GM18909 (cell line): ENCODE results near the gene FOXD1.
"Not testable (repeated sequence)": the region's sequence is repeated elsewhere in the genome, so short reads cannot be mapped to it uniquely, and the experiment has no call there.

Experiments
- ATAC-seq: cut with Tn5 transposase; IDR thresholded peaks from one replicate; pipeline ENCODE4 v1.9.1; 2021; ENCODE audit warnings: mild to moderate bottlenecking; ENCODE audit not compliant: unreplicated experiment, poor library complexity

Gene FOXD1

GRCh38 chr5:73464016-73464745 is 15.6 kb upstream of the FOXD1 start:
- no peak for ATAC-seq

DNA sequence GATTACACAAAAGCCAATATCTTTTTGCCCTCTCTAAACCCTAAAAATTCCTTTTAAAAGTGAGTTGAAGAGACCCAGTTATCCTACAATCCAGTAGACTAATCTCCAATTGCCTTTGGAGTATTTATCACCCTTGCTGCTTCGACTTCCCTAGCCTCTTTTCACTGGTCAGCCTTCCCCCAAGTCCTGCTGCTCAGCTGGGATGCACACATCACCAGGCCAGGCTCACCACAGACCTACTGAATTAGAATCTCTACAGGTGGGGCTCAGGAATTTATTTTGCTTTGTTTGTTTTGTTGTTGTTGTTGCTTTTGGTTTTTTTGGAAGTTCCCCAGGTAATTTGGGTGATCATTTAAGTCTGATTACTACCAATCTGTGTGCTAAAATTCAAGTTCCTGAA is 11.6 kb upstream of the FOXD1 start:
- ATAC-seq, result no peak

GRCh38 chr5:73459366-73459765 is 10.8 kb upstream of the FOXD1 start:
- no peak for ATAC-seq

GRCh38 chr5:73456462-73456861 is 7.9 kb upstream of the FOXD1 start:
- ATAC-seq, result not testable (repeated sequence)

DNA sequence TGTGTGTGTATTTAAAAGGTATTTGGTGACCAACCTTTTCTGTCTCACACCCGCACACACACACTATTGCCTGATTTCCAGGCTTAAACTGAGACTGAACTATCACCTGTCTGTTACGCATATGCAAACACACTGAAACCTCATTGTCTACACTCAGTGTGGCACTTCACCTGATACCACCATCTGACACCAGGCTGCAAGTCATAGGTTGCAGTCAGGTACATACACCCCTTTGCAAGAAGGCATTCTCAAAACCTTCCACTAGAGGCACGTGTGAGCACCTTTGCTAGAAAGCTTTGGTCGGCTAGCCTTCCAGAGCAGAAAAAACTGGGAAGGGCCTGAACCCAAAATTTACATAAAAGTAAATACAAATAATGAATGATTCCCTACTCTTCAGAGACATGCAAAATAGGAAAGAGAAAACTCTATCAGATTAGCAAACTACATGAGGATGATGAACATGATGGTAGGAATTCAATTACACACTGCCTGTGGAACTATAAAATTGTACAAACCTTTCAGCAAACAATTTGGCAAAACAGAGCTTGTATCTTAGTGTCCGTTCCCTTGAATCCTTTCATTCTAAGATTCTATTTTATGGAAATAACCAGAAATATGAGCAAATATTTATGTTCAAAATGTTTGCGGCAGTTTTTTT is 5.9 kb upstream of the FOXD1 start:
- ATAC-seq, result peak; percentile 70

DNA sequence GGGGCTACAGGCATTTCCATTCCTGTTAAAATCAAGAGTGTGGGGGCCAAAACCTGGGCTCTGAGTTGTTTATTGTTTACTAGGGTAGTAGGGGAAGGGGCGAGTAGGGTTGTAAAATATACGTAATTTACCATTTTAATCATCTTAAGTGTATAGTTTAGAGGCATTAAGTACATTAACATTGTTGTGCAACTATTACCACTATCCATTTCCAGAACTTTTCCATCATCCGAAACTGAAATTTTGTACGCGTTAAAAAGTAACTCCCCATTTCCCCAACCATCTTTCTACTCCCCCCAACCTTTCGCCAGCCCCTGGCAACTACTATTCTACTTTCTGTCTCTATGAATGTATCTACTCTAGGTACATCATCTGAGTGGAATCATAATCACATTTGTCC is 3.6 kb upstream of the FOXD1 start:
- no peak for ATAC-seq

- ATAC-seq, result no peak
Observed at GRCh38 chr5:73451224-73452130, 2.9 kb upstream of the FOXD1 start.

- ATAC-seq, result no peak
Observed at GRCh38 chr5:73450672-73451223, 2.2 kb upstream of the FOXD1 start.

DNA sequence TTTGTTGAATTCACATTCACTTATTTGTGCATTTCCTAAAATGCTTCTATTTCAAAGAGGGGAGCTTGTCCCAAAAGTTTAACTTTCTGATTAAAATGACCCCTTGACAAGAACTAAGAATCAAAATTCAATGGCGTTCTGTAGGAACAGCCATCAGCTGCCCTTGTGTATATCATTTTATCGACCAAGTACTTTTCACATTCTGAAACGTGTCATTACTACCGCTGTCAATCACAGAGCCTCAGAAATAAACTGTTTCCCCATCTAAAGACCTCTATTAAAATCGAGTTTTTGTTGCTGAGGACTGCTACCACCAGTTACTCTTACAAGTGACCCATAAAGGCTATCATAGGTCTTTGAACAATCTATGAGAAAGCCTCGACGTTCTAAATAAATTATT is 1.6 kb upstream of the FOXD1 start:
- ATAC-seq, result no peak

DNA sequence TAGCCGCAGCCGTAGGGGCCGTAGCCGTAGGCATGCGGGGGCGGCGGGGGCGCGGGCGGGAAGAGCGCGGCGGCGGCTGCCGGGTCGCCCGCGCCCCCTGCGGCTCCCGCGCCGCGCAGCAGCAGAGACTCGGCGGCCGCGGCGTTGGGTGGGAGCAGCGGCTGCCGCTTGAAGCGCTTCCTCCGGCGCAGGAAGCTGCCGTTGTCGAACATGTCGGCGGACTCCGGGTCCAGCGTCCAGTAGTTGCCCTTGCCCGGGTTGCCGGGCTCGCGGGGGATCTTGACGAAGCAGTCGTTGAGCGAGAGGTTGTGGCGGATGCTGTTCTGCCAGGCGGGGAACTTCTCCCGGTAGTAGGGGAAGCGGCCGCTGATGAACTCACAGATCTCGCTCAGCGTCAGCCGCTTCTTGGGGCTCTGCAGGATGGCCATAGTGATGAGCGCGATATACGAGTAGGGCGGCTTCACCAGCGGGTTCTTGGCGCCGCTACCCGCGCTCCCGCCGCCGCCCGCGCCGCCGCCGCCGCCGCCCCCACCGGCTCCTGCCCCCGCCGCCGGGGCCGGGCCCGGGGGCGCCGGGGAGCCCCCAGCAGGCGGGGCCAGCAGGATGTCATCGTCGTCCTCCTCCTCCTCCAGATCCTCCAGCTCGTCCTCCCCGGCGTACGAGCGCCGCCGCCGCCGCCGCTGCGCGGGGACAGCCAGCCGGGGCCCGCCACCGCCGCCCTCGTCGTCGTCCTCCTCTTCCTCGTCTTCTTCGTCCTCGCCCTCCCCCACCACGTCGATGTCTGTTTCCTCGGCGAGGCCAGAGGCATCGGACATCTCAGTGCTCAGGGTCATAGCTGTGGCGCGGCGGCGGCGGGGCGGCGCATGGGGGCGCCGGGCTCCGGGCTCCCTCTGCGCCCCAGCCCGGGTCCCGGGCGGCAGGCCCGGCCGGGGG is 781 bp downstream of the FOXD1 start:
- no peak for ATAC-seq

GRCh38 chr5:73446631-73447529 is 1.7 kb downstream of the FOXD1 start:
- ATAC-seq, result no peak

DNA sequence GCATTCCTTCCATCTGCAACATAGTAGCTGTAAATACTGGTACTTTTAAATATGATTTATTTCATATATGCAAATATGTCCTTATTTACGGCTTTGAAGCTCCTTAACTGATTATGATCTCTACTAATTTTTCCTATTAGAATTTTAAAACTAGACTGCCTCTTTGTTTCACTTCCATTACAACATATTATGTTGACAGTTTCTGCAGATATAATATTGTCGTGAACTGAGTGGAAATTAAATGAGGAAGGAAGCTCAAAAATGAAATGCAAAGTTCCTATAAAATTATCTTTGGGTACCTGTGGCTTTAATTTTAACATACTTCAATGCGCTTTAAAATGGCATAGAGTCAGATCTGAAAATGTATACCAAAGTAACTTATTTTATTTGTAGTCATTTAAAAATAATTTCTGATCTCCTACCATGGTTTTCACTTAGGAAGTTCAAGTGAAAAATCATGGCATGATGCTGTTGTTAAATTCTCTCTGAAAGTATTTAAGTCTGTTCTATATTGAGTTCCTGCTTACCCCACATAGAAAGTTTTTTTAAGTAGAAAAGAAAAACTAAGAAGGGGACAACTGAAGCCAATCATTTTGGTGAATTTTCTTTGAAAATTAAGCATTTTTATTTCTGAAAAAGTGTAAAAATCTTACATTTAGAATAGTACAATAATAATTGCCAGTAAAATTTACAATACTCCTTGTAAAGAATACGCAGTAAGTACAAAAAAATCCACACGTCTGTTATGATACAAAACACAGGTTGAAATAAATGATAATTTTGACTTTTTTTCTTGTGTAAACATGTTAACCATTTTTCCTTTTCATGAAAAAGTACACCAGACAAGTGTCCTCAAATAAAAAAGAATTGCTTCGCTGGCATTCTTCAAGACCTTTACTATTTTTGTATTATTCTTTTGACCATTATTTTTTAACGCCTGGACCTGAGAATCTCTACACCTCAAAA is 2.6 kb downstream of the FOXD1 start:
- no peak for ATAC-seq

GRCh38 chr5:73444499-73445438 is 3.8 kb downstream of the FOXD1 start:
- ATAC-seq, result no peak

GRCh38 chr5:73443829-73444498 is 4.6 kb downstream of the FOXD1 start:
- ATAC-seq, result no peak

GRCh38 chr5:73442996-73443627 is 5.5 kb downstream of the FOXD1 start:
- ATAC-seq, result no peak
